UCSD-AML1 (cell line): Measurements from ENCODE around the gene TSSK3.
A peak's percentile ranks its signal among the peaks of the same experiment; 100 is the strongest.
"Not testable (repeated sequence)": the region's sequence is repeated elsewhere in the genome, so short reads cannot be mapped to it uniquely, and the experiment has no call there.

Experiments used
- DNase-seq: peaks from one replicate; lab custom pipeline; 2025; ENCODE audit not compliant: unreplicated experiment; lab: John Stamatoyannopoulos, UW

TSSK3 gene

GRCh38 chr1:32396524-32396923 is 34.2 kb downstream of the TSSK3 start:
- not testable (repeated sequence) for DNase-seq

GRCh38 chr1:32398401-32398800 is 36.1 kb downstream of the TSSK3 start:
- no peak for DNase-seq

GRCh38 chr1:32399843-32400242 is 37.5 kb downstream of the TSSK3 start:
- no peak for DNase-seq

GRCh38 chr1:32400876-32401631 is 38.7 kb downstream of the TSSK3 start:
- peak; percentile 63 for DNase-seq

GRCh38 chr1:32404946-32405345 is 42.6 kb downstream of the TSSK3 start:
- no peak for DNase-seq

GRCh38 chr1:32405672-32406467 is 43.5 kb downstream of the TSSK3 start:
- DNase-seq: no peak

- DNase-seq: no peak
Measured at GRCh38 chr1:32406629-32407111, 44.3 kb downstream of the TSSK3 start.

- no peak for DNase-seq
Measured at GRCh38 chr1:32411261-32411660, 48.9 kb downstream of the TSSK3 start.

GRCh38 chr1:32413507-32414185 is 51.3 kb downstream of the TSSK3 start:
- DNase-seq: peak; percentile 35
